ENCODE results near the gene NADK. TPM values are rescaled to one million over a fixed set of nuclear protein-coding genes. Genes with fewer than 3 reads are reported as not detected.

NADK gene
- total and polyA plus RNA-seq, 2 of the 13 experiments (the other 11 are each of a cell fraction or from before 2014, with no cell fraction given) = 56.6 to 60.1 TPM

- TF ChIP-seq ZSCAN25 (CRISPR knock-in tag; IDR thresholded peaks at IDR 0.05) = no peak; the same call in 1 of the 2 replicates
- TF ChIP-seq, protein P1, sequence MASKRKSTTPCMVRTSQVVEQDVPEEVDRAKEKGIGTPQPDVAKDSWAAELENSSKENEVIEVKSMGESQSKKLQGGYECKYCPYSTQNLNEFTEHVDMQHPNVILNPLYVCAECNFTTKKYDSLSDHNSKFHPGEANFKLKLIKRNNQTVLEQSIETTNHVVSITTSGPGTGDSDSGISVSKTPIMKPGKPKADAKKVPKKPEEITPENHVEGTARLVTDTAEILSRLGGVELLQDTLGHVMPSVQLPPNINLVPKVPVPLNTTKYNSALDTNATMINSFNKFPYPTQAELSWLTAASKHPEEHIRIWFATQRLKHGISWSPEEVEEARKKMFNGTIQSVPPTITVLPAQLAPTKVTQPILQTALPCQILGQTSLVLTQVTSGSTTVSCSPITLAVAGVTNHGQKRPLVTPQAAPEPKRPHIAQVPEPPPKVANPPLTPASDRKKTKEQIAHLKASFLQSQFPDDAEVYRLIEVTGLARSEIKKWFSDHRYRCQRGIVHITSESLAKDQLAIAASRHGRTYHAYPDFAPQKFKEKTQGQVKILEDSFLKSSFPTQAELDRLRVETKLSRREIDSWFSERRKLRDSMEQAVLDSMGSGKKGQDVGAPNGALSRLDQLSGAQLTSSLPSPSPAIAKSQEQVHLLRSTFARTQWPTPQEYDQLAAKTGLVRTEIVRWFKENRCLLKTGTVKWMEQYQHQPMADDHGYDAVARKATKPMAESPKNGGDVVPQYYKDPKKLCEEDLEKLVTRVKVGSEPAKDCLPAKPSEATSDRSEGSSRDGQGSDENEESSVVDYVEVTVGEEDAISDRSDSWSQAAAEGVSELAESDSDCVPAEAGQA (IDR thresholded peaks at IDR 0.05; ENCODE audit: low read depth) = no peak
- TF ChIP-seq, protein P1 (CRISPR knock-in tag; IDR thresholded peaks at IDR 0.05; ENCODE audit: borderline replicate concordance) = no peak
- TF ChIP-seq ZNF484 (CRISPR knock-in tag; IDR thresholded peaks at IDR 0.05; ENCODE audit: borderline replicate concordance, low read depth) = no peak
- TF ChIP-seq CENPX (CRISPR knock-in tag; IDR thresholded peaks at IDR 0.05) = no peak
- TF ChIP-seq SATB2 (CRISPR knock-in tag; IDR thresholded peaks at IDR 0.05) = no peak
- no peak for TF ChIP-seq SNAPC5 (CRISPR knock-in tag; IDR thresholded peaks at IDR 0.05; ENCODE audit: borderline replicate concordance)
- TF ChIP-seq CREB1 (IDR thresholded peaks at IDR 0.05) = no peak
- no peak for TF ChIP-seq CREB1 (CRISPR knock-in tag; IDR thresholded peaks at IDR 0.05)
- TF ChIP-seq AFF4 (CRISPR knock-in tag; IDR thresholded peaks at IDR 0.05) = no peak
- peak; percentile 23; the same call in 1 of the 2 replicates for TF ChIP-seq SP2 (CRISPR knock-in tag; IDR thresholded peaks at IDR 0.05)
- TF ChIP-seq KDM4B (CRISPR knock-in tag; IDR thresholded peaks at IDR 0.05) = peak; percentile 35; the same call in 1 of the 2 replicates
- peak; percentile 61 for TF ChIP-seq TEAD3 (CRISPR knock-in tag; optimal IDR thresholded peaks at IDR 0.05; ENCODE audit: borderline replicate concordance)
- TF ChIP-seq PATZ1 (CRISPR knock-in tag; IDR thresholded peaks at IDR 0.05) = peak; percentile 67
- no peak for TF ChIP-seq SOX13 (IDR thresholded peaks at IDR 0.05)
- TF ChIP-seq SOX13 (CRISPR knock-in tag; conservative IDR thresholded peaks at IDR 0.05 in 1 of 2, IDR thresholded peaks at IDR 0.05 in 1 of 2) = peak in 1 of 2 experiments; percentile 11; a peak in 2 of 4 replicates
- TF ChIP-seq ZNF607 (CRISPR knock-in tag; IDR thresholded peaks at IDR 0.05; ENCODE audit: borderline replicate concordance) = peak; percentile 40; the same call in 1 of the 2 replicates
- TF ChIP-seq TCF12 (IDR thresholded peaks at IDR 0.05) = no peak
- no peak for TF ChIP-seq TCF12 (CRISPR knock-in tag; IDR thresholded peaks at IDR 0.05)
Measured at GRCh38 chr1:1778663-1779319, 521 bp upstream of the NADK start (continued).

All from HepG2 (cell line).